Mammary epithelial cell (primary cell): ENCODE results near the gene SLC35A3.

ENCODE experiments used
- CTCF ChIP-seq, 2 donors: IDR thresholded peaks in 1 of 2; conservative IDR thresholded peaks in 1 of 2; 2 replicates each; pipeline ENCODE4 v1.5.1; 2011 to 2012; ENCODE audit warnings: inconsistent platforms in 2 of 2, low read length in 2 of 2, mild to moderate bottlenecking in 2 of 2, control low read depth in 1 of 2, low read depth in 1 of 2; ENCODE audit not compliant: insufficient read depth in 1 of 2; ENCODE audit errors: extremely low read depth in 1 of 2
- EZH2 ChIP-seq: IDR thresholded peaks from 2 replicates; pipeline ENCODE4 v1.6.1; 2012; ENCODE audit warnings: low read length, inconsistent platforms, borderline replicate concordance

DNA sequence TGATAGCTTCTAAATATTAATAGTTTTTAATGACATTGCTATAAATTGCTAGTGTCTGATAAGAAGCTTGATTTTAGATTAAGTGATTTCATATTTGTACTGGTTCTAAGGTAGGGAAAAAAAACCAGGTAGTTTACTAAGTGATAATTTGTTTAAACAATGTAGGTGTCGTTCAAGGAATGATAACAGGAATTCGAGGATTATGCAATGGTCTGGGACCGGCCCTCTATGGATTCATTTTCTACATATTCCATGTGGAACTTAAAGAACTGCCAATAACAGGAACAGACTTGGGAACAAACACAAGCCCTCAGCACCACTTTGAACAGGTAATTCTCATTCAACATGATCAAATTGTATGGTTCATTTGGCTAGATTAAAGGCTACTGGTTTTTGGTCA, 110.5 kb downstream of the SLC35A3 start:
- TF ChIP-seq CTCF (conservative IDR thresholded peaks at IDR 0.05 in 1 of 2, IDR thresholded peaks at IDR 0.05 in 1 of 2; ENCODE audit: extremely low read depth in 1 of 2, insufficient read depth in 1 of 2, low read depth in 1 of 2, low read length in 2 of 2) (no peak), EZH2 (no peak)
